HG03060 (cell line): ENCODE results near the gene DHRSX.
"Not testable (repeated sequence)": the region's sequence is repeated elsewhere in the genome, so short reads cannot be mapped to it uniquely, and the experiment has no call there.

Source experiments
- ATAC-seq: cut with Tn5 transposase; IDR thresholded peaks from one replicate; pipeline ENCODE4 v1.9.1; 2021; ENCODE audit warnings: low read depth, moderate number of reproducible peaks; ENCODE audit not compliant: unreplicated experiment

The DHRSX gene

DNA sequence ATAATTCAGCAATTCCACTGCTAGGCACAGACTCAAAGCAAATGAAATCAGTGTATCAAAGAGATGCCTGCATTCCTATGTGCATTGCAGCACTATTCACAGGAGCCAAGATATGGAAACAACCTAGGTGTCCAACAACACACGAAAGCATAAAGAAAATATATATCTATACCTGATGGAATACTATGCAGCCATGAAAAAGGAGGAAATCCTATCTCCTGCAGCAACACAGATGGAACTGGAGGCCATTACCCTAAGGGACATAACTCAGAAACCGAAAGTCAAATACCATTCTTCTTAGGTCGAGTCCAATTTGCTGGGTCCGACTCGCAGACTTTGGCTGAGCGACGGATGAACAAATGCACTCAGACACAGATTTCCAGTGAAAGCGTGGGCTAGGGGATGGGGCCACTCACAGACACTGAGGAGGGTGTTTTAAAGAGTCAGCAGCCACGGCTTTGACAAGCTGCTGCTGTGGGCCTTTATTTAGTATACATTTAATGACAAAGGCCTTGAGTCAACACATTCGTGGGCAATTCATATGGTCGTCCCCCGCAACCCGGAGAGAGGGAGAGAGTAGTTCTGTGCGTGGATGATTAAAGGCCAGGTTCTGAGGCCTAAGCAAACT lies 93.8 kb downstream of the DHRSX start:
- no peak for ATAC-seq

DNA sequence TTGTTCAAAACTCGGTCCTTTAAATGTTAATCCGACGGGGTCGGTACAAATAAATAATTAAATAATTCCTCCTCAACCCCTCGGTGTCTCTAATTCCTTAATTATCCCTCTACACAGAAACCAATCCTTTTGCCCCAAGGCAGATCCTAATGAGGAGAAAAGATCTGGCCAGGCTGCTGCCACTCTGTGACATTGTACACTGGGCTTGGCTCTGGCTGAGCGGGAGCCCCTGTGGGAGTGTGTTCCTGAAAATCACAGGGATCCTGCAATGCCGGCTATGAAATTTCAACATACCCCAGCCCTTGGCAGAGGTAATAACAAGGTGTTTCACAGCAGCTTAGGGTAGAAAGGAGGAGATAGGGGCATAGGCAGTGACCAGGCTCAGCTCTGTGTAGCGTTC lies 96.0 kb downstream of the DHRSX start:
- no peak for ATAC-seq

DNA sequence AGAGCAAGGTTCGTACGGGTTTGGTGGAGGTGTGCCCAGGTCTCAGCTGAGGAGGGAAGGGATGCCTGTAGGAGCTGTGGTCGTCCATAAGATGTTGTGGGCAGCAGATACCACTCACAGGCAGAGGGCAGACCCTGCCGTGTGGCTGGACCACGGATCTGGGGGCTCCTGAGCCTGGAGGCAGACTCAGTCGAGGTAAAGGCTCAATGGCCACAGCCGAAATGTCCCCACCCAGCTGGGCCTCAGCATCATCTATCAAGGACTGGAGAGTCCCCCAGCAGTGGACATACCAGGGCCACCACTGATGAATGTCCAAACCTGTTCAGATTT lies 98.5 kb downstream of the DHRSX start:
- ATAC-seq = no peak

DNA sequence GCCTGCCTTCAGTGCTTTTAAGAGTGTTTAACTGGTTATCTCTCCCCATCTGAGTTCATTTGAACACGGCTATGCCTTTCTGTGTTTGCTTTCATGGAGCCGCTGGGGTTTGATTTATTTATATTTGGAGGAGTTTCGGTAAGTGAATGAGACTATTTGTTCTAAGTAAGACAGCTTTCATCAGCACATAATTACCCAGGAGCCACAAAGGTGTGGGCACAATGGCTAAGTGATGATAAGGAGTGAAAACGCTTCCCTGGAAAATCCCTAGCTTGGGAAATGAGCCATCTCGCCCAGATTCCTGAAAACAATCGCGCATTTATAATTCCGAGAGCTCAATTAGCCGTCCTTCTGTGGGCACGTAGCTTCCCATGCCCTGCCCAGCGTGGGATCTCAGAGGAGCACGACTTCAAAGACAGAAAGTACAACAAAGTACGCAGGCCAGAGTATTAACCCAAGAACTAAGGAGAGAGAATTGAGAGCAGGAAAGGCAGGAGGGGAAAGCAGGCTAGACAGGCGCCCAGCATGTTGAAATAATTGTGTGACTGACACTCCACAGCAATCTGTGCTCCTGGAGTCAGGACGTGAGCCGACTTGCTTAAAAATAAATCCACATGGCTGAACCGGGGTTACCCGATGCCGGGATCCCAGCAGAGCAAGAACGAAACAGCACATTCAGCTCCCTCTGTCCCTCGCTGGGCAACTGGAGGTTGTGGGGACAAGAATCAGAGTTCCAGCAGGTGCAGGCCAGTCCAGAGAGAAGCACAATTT lies 99.0 kb downstream of the DHRSX start:
- no peak for ATAC-seq

DNA sequence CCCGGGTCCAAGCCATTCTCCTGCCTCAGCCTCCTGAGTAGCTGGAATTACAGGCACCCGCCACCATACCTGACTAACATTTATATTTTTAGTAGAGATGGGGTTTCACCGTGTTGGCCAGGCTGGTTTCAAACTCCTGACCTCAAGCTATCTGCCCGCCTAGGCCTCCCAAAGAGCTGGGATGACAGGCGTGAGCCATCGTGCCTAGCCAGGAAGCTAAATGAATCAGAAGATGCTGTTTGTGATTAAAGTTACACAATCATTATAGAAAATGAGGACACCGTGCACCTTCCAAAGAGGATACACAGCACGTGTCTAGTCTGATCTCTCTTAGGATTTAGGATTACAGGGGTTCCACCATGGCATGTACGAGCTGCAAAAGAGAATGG lies 99.6 kb downstream of the DHRSX start:
- ATAC-seq = no peak

DNA sequence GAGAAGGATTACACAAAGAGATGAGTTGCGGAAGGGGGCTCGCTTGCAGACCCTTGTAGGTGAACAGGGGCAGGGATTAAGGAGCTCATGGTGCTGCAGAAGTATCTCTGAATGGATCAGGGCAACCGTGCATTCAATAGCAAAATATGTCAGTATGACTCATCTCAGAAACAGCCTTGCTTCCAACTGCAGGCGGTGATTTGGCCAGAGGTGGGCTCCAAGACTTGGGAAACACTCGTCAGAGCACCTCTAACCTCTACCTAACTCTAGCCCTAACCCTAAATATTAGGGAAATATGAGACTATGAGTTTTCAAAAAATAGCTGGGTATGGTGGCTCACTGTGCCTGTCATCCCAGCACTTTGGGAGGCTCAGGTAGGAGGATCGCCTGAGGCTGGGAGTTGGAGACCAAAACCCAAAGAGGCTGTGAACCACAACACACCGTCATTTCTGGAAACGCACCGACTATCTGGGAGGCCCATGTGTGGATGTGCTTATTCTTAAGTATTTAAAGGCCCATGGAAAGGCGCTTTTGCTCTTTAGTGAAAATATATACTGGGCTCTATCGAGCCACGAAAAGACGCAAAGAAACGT lies 102.6 kb downstream of the DHRSX start:
- ATAC-seq = no peak

DNA sequence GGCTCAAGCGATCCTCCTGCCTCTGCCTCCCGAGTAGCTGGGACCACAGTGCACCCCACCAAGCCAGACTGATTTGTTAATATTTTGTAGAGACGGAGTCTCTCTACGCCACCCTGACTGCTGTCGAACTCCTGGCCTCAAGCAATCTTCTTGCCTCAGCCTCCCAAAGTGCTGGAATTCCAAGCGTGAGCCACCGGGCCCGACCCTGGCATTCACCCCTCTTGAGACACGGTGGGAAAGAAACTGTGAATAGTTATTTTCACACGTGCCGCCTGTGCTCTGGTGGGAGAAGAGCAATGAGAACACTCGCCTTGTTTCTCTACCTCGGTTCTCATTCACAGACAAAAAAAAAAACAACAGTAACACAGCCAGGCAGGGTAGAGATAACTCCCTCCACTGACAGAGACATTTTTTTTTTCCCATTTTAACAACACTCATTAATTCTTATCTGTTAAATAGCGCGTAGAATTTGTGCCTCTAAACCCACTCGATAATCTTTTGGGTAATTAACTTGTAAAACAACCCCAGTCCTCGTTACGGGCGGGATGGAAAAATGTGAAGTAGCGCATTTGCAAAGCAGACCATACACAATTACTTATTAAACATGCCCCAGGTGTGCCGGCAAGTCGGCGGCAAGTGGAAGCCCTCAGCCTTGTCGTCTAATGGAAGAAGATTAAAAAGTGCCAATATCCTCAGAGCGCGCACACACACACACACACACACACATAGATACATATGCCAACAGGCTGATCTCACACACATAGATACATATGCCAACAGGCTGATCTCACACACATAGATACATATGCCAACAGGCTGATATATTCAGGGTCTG lies 103.3 kb downstream of the DHRSX start:
- no peak for ATAC-seq

DNA sequence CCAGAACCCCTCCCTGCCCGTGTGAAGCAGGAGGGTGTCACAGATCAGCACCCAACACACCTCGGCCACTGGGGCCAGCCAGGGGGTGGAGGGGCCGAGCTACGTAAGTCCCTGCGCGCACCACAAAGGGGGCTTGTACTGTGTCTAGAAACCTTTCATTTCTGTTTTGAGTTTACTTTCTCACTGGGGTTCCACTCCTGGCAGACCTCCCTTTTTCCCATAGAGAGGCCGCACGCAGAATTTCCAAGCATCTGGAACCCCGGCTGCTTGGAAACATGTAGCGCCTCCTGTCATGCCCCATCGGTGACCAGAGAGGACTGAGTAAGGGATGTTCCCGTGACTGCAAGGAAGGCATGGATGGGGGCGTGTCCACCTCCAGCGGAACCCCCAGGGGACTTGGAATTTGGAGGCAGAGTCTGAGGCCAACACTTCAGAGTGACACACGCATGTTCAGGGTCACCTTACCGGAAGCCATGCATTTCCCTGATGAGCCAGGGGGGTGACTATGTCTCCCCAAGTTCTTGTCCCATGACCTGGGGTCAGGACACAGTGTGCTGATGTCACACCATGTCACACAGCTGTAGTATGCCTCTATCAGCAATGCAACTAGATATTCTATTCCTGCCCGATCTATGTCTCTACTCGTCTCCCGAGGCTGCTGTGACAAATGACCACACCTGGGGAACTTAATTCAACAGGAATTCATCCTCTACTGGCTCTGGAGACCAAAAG lies 105.3 kb downstream of the DHRSX start:
- ATAC-seq = no peak

DNA sequence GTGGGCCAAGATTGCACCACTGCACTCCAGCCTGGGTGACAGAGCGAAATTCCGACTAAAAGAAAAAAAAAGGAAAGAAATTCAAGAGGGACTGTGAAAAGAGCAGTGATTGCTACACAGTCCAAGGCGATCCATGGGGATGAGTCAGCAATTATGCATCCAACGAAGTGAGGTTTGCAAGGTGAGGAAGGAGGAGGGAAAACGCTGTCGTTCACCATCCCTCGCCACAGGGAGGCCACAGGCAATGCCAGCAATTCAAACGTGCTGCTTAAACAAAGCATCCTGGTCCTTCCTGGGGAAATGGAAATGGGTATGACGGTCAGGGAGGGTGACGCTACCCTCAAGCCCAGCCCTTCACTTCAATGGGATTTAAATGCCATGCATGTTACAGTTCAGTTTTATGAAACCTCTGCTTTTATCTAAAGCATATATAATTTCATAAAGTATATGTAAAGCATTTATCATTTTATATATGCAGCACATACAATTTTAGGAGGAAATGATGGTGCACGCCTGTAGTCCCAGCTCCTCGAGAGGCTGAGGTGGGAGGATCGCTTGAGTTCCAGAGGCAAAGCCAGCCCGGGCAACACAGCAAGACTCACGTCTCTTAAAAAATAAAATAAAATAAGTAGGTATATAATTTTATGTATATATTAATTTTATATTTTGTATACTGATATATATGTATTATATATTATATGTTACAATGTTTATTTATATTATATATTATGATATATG lies 108.7 kb downstream of the DHRSX start:
- no peak for ATAC-seq

DNA sequence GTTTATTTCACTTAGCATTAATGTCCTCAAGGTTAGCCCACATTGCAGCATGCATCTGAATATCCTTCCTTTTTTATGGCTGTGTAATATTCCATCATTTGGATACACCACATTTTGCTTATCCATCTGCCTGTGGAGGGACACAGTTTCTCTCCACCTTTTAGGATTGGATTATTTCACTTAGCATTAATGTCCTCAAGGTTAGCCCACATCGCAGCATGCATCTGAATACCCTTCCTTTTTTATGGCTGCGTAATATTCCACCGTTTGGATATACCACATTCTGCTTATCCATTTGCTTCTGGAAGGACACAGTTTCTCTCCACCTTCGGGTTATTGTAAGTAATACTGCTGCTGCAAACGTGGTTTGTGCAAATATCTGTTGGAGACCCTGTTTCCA lies 110.0 kb downstream of the DHRSX start:
- ATAC-seq = no peak

DNA sequence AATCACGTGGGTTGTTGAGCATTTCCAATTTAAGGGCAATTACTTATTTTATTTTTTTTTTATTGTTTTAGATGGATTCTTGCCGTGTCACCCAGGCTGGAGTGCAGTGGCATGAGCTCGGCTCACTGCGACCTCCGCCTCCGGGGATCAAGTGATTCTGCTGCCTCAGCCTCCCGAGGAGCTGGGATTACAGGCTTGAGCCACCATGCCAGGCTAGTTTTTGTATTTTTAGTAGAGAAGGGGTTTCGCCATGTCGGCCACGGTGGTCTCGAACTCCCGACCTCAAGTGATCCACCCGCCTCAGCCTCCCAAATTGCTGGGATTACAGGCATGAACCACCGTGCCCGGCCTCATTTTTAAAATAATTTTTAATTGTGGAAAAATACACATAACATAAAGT lies 111.0 kb downstream of the DHRSX start:
- ATAC-seq = not testable (repeated sequence)

DNA sequence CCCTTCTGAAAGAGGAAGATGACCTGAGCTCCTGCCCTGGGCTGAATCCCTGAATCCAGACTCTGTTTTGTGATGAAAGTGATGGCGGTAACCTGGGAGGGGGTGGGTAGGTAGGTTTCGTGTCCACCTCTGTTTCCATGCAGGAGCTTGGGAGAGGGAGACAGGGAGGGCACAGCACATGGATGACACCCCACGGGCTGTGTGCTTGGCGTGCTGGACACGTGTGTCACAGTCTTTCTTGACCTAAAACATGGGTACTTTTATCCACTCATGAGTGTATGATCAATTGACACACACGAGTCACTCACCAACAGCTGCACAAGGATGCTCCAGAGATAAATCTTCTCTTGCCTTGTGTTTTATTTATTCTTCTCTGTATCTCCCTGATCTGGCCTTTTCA lies 111.5 kb downstream of the DHRSX start:
- no peak for ATAC-seq

DNA sequence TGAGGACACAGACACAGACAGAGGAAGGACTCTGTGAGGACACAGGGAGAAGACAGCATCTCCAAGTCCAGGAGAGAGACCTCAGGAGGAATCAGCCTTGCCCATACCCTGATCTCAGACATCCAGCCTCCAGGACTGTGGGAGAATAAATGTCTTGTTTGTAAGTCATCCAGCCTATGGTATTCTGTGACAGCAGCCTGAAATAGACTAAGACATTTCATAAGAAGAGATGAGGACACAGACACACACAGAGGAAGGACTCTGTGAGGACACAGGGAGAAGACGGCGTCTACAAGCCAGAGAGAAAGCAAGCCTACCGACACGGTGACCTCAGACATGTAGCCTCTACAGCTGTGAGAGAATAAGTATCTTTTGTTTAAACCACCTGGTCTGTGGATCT lies 112.1 kb downstream of the DHRSX start:
- no peak for ATAC-seq

DNA sequence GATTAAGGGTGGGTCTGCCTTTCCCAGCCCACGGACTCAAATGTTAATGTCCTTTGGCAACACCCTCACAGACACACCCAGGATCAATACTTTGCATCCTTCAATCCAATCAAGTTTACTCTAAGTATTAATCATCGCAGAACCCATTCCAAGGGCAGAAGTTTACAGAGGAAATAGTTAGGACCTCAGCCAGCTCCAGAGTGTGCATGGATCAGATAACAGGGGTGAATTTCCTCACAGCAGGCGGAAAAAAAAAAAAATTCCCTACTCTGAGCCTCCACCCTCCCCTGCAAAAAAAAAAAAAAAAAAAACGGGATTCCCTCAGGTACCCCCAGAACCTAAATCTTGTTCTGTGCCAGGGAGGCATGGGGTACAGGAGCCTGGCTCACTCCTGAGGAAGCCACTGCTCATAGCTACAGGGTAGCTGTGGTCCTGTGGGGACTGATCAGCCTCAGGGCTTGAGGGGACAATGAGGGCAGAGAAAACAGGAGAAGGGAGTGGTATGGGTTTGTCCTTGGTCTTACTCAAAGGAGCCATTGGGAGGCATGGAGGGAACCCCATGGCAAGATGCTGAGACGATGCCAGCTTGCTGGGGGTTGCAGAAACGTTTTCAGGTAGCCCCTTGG lies 113.0 kb downstream of the DHRSX start:
- no peak for ATAC-seq

DNA sequence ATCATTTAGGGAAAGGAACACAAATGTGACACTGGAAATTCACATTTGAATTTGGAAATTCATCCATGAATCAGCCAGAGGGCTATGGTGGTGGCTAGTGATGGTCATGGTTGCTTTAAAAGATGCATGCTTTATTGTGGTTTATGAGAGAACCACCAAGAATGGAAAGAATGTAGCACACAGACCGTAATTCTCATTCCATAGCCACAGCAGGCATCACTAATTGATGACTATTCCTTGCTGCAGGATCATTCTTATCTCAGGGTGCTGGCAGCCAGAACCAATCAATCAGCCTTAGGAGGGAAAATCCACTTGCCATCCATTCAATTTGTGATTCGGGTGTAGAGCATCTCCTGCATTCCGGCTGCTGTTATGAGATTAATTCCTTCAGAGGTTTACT lies 115.6 kb downstream of the DHRSX start:
- no peak for ATAC-seq

DNA sequence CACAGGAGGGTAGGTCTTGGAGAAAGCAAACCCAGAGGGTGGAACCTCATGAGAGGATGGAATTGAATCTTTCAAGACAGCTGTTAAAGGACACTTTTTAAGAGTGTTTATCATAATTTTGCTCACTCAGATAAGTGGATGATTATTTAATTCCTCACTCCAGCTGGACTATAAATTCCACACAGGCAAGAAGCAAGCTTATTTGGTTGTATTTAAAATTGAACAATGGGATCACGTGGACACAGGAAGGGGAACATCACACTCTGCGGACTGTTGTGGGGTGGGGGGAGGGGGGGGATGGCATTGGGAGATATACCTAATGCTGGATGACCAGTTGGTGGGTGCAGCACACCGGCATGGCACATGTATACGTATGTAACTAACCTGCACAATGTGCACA lies 116.3 kb downstream of the DHRSX start:
- ATAC-seq = no peak

DNA sequence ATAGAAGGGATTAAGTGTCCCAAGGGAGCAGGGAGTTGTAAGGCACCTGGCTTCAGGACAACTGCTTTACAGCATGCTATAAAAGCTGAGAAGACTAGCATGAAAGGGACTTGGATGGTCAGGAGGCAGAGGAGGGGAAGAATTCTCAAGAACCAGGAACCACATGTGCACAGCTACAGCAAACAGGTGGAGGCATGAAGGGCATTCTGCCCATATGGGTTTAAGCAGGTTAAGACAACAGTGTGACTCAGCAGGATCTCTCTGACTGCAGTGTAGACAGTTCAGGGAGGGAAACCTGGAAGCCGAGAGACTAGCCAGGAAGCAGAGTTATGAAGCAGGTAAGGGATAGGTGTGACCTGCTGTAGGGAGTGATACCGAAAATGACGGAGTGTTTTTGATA lies 117.0 kb downstream of the DHRSX start:
- ATAC-seq = no peak

DNA sequence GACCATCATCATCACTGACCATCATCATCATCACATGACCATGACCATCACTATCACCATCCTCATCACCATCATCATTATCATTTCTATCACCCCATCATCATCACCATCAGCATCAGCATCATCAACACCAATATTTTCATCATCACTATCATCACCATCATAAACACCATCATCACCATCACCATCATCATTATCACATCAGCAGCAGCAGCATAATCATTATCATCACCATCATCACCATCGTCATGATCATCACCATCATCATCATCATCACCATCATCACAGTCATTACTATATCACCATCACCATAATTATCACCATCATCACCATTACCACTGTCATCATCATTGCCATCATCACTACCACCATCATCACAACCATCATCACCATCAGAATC lies 117.6 kb downstream of the DHRSX start:
- ATAC-seq = no peak

DNA sequence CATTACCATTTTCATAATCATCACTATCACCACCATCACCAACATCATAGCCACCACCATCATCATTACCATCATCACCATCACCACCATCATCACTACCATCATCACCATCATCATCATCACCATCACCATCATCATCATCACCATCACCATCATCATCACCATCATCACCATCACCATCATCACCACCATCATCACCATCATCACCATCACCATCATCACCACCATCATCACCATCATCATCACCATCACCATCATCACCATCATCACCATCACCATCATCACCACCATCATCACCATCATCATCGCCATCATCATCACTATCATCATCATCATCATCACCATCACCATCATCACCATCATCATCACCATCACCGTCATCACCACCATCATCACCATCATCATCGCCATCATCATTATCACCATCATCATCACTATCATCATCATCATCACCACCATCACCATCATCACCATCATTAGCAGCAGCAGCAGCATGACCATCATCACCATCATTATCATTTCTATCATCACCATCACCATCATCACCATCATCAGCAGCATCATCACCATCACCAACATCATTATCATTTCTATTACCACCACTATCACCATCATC lies 118.2 kb downstream of the DHRSX start:
- not testable (repeated sequence) for ATAC-seq
